HEK293T (cell line): ENCODE measurements around the gene ULBP2.

Source experiments
- ARNT ChIP-seq: fragments of 450-650 bp; IDR thresholded peaks from 2 replicates; pipeline ENCODE4 v1.6.1; 2017; ENCODE audit warnings: mild to moderate bottlenecking
- BHLHE40 ChIP-seq: fragments of 450-650 bp; IDR thresholded peaks from 2 replicates; pipeline ENCODE4 v1.6.1; 2016; ENCODE audit warnings: mild to moderate bottlenecking, moderate library complexity, borderline replicate concordance
- ELF4 ChIP-seq: fragments of 450-650 bp; IDR thresholded peaks from 2 replicates; pipeline ENCODE4 v1.6.1; 2017; ENCODE audit warnings: antibody characterized with exemption
- FOXA1 ChIP-seq: fragments of 450-650 bp; IDR thresholded peaks from 2 replicates; pipeline ENCODE4 v1.6.1; 2016; ENCODE audit warnings: mild to moderate bottlenecking
- FOXM1 ChIP-seq: fragments of 450-650 bp; IDR thresholded peaks from 2 replicates; pipeline ENCODE4 v1.6.1; 2017; ENCODE audit warnings: mild to moderate bottlenecking, borderline replicate concordance
- SP1 ChIP-seq: fragments of 450-650 bp; IDR thresholded peaks from 2 replicates; pipeline ENCODE4 v1.6.1; 2017
- TARDBP ChIP-seq: fragments of 450-650 bp; IDR thresholded peaks from 2 replicates; pipeline ENCODE4 v1.6.1; 2016

DNA sequence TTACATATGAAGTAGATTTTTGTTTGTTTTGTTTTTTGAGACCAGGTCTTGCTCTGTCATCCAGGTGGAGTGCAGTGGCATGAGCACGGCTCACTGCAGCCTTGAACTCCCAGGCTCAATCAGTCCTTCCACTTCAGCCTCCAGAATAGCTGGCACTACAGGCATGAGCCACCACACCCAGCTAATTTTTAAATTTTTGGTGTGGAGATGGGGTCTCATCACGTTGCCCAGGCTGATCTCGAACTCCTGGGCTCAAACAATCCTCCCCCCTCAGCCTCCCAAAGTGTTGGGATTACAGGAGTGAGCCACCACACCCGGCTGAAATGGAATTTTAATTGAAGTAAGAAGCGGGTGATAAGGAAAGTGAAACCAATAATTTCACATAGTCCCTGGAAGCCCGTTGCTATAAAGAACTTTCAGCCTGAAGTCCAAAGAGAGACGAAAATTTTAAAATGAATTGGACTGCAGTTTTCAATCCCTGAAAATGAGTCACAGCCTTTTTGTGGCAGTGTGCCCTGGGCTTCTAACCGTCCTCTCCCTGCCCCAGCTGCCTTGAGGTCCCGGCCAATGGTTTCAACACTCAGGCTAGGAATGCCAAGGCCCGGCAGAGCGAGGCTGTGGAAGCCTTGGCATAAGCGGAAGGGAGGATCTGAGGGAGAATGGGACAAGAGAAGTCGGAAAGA is 44.7 kb upstream of the ULBP2 start:
- TF ChIP-seq BHLHE40 (no peak), FOXM1 (no peak), FOXA1 (no peak), ELF4 (no peak), TARDBP (no peak), SP1 (no peak), ARNT (no peak)
